ENCODE data around the gene TMCO1.

GRCh38 chr1:165712764-165713163 lies 55.9 kb downstream of the TMCO1 start:
- no peak for TF ChIP-seq HNRNPL (IDR thresholded peaks at IDR 0.05; ENCODE audit: low read depth, low read length)
- no peak for TF ChIP-seq STAT5B (CRISPR knock-in tag; IDR thresholded peaks at IDR 0.05)
- no peak for TF ChIP-seq CTCF (CRISPR knock-in tag; IDR thresholded peaks at IDR 0.05)
- no peak for TF ChIP-seq HNF4G (IDR thresholded peaks at IDR 0.05; ENCODE audit: borderline replicate concordance, low read depth, low read length)
- TF ChIP-seq HNF4G (CRISPR knock-in tag; IDR thresholded peaks at IDR 0.05; ENCODE audit: borderline replicate concordance, low read depth), result no peak
- TF ChIP-seq ETV6 (CRISPR knock-in tag; conservative IDR thresholded peaks at IDR 0.05), result no peak

All from HepG2 (cell line).